H1 (cell line): Measurements from ENCODE around the gene RWDD4. TPM values are rescaled to one million over a fixed set of nuclear protein-coding genes. Genes with fewer than 3 reads are reported as not detected.

Source experiments
- CTCF ChIA-PET: fragments of 300-600 bp; sonication (Branson Sonifier 250); formaldehyde crosslinking; loops from one replicate; lab custom pipeline; 2021; ENCODE audit not compliant: partially characterized antibody; lab: Charles Lee
- POLR2A ChIA-PET: fragments of 300-600 bp; sonication (Branson Sonifier 250); formaldehyde crosslinking; loops from one replicate; lab custom pipeline; 2021; ENCODE audit warnings: inconsistent platforms; ENCODE audit not compliant: partially characterized antibody; lab: Charles Lee
- DNase-seq, 2 experiments: peaks; one replicate each; pipeline versions ENCODE4 v3.0.0 to v3.0.0-alpha.2; 2010 to 2022; ENCODE audit warnings: low spot score in 2 of 2, low read depth in 1 of 2, mixed read lengths in 1 of 2
- FAIRE-seq: peaks from 2 replicates; lab custom pipeline; 2011; peaks lifted over from hg19 to GRCh38; lab: Jason Lieb, UNC
- H2AFZ ChIP-seq: 2 replicates; pipeline ENCODE4 v1.8.1; 2012; ENCODE audit warnings: low read length, inconsistent platforms
- H2AK5ac ChIP-seq: 2 replicates; pipeline ENCODE4 v1.6.1; 2013; ENCODE audit warnings: low read depth, low read length
- H2BK120ac ChIP-seq: replicated peaks from 2 replicates; pipeline ENCODE3; 2013; ENCODE audit warnings: low read depth, low read length, inconsistent platforms
- H2BK12ac ChIP-seq: 2 replicates; pipeline ENCODE4 v1.6.1; 2013; ENCODE audit warnings: low read depth, low read length
- H2BK15ac ChIP-seq: 2 replicates; pipeline ENCODE4 v1.6.1; 2013; ENCODE audit warnings: low read length
- H2BK20ac ChIP-seq: 2 replicates; pipeline ENCODE4 v1.6.1; 2013; ENCODE audit warnings: low read length
- H2BK5ac ChIP-seq: 2 replicates; pipeline ENCODE4 v1.6.1; 2013; ENCODE audit warnings: low read depth, low read length
- H3K14ac ChIP-seq: 2 replicates; pipeline ENCODE4 v1.6.1; 2013; ENCODE audit warnings: inconsistent platforms; ENCODE audit not compliant: insufficient read length
- H3K18ac ChIP-seq: 2 replicates; pipeline ENCODE4 v1.6.1; 2013; ENCODE audit warnings: low read length; ENCODE audit errors: extremely low read depth
- H3K23ac ChIP-seq: 2 replicates; pipeline ENCODE4 v1.6.1; 2013; ENCODE audit warnings: inconsistent platforms; ENCODE audit not compliant: insufficient read length
- H3K23me2 ChIP-seq: 2 replicates; pipeline ENCODE4 v1.6.1; 2013; ENCODE audit warnings: low read depth, low read length
- H3K27ac ChIP-seq: 2 replicates; pipeline ENCODE4 v1.6.1; 2011; ENCODE audit warnings: low read depth, low read length, inconsistent platforms
- H3K27me3 ChIP-seq, 4 experiments: replicated peaks in 1 of 4; 1 replicate in 1 of 4; 2 replicates in 3 of 4; pipeline versions ENCODE4 v1.6.1 to v1.8.1; 2011 to 2013; ENCODE audit warnings: low read length in 3 of 4, mild to moderate bottlenecking in 3 of 4, inconsistent platforms in 2 of 4, mixed read lengths in 2 of 4, moderate library complexity in 1 of 4; ENCODE audit not compliant: control insufficient read depth in 3 of 4, insufficient read depth in 3 of 4; ENCODE audit errors: extremely low read depth in 1 of 4
- H3K36me3 ChIP-seq, 4 experiments: 2 replicates each; pipeline versions ENCODE4 v1.6.1 to v1.8.1; 2011 to 2013; ENCODE audit warnings: mild to moderate bottlenecking in 4 of 4, low read length in 3 of 4, moderate library complexity in 2 of 4, control low read depth in 1 of 4, inconsistent platforms in 1 of 4; ENCODE audit not compliant: insufficient read depth in 4 of 4, control insufficient read depth in 2 of 4
- H3K4ac ChIP-seq: replicated peaks from 2 replicates; pipeline ENCODE3; 2013; ENCODE audit warnings: low read length, low read depth, mixed read lengths, inconsistent platforms; ENCODE audit not compliant: insufficient read length
- H3K4me1 ChIP-seq, 4 experiments: replicated peaks in 1 of 4; 1 replicate in 1 of 4; 2 replicates in 3 of 4; pipeline versions ENCODE4 v1.6.1 to v1.8.1; 2011 to 2013; ENCODE audit warnings: low read length in 3 of 4, inconsistent platforms in 2 of 4, mixed read lengths in 1 of 4; ENCODE audit not compliant: insufficient read depth in 4 of 4, control insufficient read depth in 3 of 4
- H3K4me2 ChIP-seq, 2 experiments: 2 replicates each; pipeline versions ENCODE4 v1.6.1 to v1.8.1; 2011 to 2013; ENCODE audit warnings: low read depth in 2 of 2, low read length in 2 of 2, control low read depth in 1 of 2, inconsistent platforms in 1 of 2, mild to moderate bottlenecking in 1 of 2; ENCODE audit not compliant: insufficient read depth in 1 of 2
- H3K4me3 ChIP-seq, 4 experiments: fragments of 200-600, 300-600 bp in 1 of 4; sonication (generic), shearing (Covaris generic), sonication (Bioruptor Twin) in 1 of 4; 2 replicates each; pipeline versions ENCODE4 v1.5.1 to v1.8.1; 2011 to 2016; ENCODE audit warnings: low read length in 4 of 4, low read depth in 3 of 4, control low read depth in 2 of 4, inconsistent platforms in 2 of 4, mild to moderate bottlenecking in 2 of 4, mixed read lengths in 1 of 4, moderate library complexity in 1 of 4; ENCODE audit not compliant: insufficient read depth in 2 of 4; ENCODE audit errors: extremely low read depth in 1 of 4
- H3K56ac ChIP-seq: replicated peaks from 2 replicates; pipeline ENCODE3; 2013; ENCODE audit warnings: low read depth, mild to moderate bottlenecking, mixed read lengths, low read length, inconsistent platforms; ENCODE audit not compliant: insufficient read length
- H3K79me1 ChIP-seq: 2 replicates; pipeline ENCODE4 v1.6.1; 2013; ENCODE audit warnings: low read depth, low read length, control low read depth
- H3K79me2 ChIP-seq, 2 experiments: 2 replicates each; pipeline versions ENCODE4 v1.6.1 to v1.8.1; 2012 to 2013; ENCODE audit warnings: low read length in 2 of 2, mild to moderate bottlenecking in 2 of 2, inconsistent platforms in 1 of 2; ENCODE audit not compliant: insufficient read depth in 2 of 2, control insufficient read depth in 1 of 2
- H3K9ac ChIP-seq, 4 experiments: replicated peaks in 1 of 4; 1 replicate in 1 of 4; 2 replicates in 3 of 4; pipeline versions ENCODE4 v1.6.1 to v1.8.1; 2011 to 2013; ENCODE audit warnings: low read depth in 3 of 4, low read length in 3 of 4, control low read depth in 2 of 4, mild to moderate bottlenecking in 2 of 4, moderate library complexity in 2 of 4, inconsistent platforms in 1 of 4; ENCODE audit errors: extremely low read depth in 1 of 4
- H3K9me3 ChIP-seq, 2 experiments: 2 replicates each; pipeline versions ENCODE4 v1.6.1 to v1.8.1; 2012 to 2013; ENCODE audit warnings: mild to moderate bottlenecking in 2 of 2, moderate library complexity in 2 of 2, control low read depth in 1 of 2, inconsistent platforms in 1 of 2, low read depth in 1 of 2, low read length in 1 of 2, mixed read lengths in 1 of 2; ENCODE audit not compliant: insufficient read depth in 2 of 2
- H4K20me1 ChIP-seq, 2 experiments: replicated peaks in 1 of 2; 2 replicates each; pipeline versions ENCODE3 to v1.8.1; 2011 to 2013; ENCODE audit warnings: inconsistent platforms in 2 of 2, low read length in 2 of 2, mild to moderate bottlenecking in 1 of 2; ENCODE audit not compliant: insufficient read depth in 2 of 2, control insufficient read depth in 1 of 2
- H4K5ac ChIP-seq: 2 replicates; pipeline ENCODE4 v1.6.1; 2013; ENCODE audit warnings: low read length, low read depth, mixed read lengths, inconsistent platforms; ENCODE audit not compliant: insufficient read length
- H4K8ac ChIP-seq: 2 replicates; pipeline ENCODE4 v1.8.0; 2013; ENCODE audit warnings: mild to moderate bottlenecking, moderate library complexity, low read length, inconsistent platforms; ENCODE audit not compliant: insufficient read depth; ENCODE audit errors: extremely low read depth
- H4K91ac ChIP-seq: replicated peaks from 2 replicates; pipeline ENCODE3; 2013; ENCODE audit warnings: low read length, mixed read lengths, inconsistent platforms; ENCODE audit not compliant: insufficient read length
- ASH2L ChIP-seq: fragments of 200-600, 300-600 bp; sonication (generic); IDR thresholded peaks from one replicate; pipeline ENCODE4 v1.7.1; 2017; ENCODE audit warnings: low read length
- CTBP2 ChIP-seq: IDR thresholded peaks from 2 replicates; pipeline ENCODE4 v1.7.0; 2011; ENCODE audit warnings: borderline replicate concordance, mild to moderate bottlenecking, moderate library complexity, mixed read lengths, low read length; ENCODE audit not compliant: insufficient read depth, insufficient read length
- HDAC6 ChIP-seq: IDR thresholded peaks from one replicate; pipeline ENCODE4 v1.7.1; 2012; ENCODE audit warnings: low read depth, mild to moderate bottlenecking, inconsistent platforms, low read length, moderate library complexity
- RBBP5 ChIP-seq: IDR thresholded peaks from 2 replicates; pipeline ENCODE4 v1.7.1; 2012; ENCODE audit warnings: low read depth, mild to moderate bottlenecking, inconsistent platforms, low read length, moderate library complexity, borderline replicate concordance
- RNF2 ChIP-seq: fragments of 200-900, 300-1000 bp; sonication (generic); IDR thresholded peaks from 2 replicates; pipeline ENCODE4 v1.7.1; 2016; ENCODE audit warnings: borderline replicate concordance, low read depth, mild to moderate bottlenecking, antibody characterized with exemption, low read length; ENCODE audit not compliant: poor library complexity, severe bottlenecking; ENCODE audit errors: missing control alignments
- USF2 ChIP-seq: IDR thresholded peaks from 2 replicates; pipeline ENCODE4 v1.6.1; 2011; ENCODE audit warnings: low read length, improper control_type of control experiment
- ZNF274 ChIP-seq: IDR thresholded peaks from 2 replicates; pipeline ENCODE4 v1.7.0; 2012; ENCODE audit warnings: low read length, borderline replicate concordance; ENCODE audit errors: extremely low read depth
- WGBS, 2 experiments: shearing (Covaris generic) in 1 of 2; methylation state at CpG; one replicate each; pipeline versions ENCODE4 v1.1.6 to v1.1.7; 2013 to 2015; ENCODE audit warnings: low lambda C conversion rate in 2 of 2, mixed read lengths in 2 of 2, inconsistent platforms in 1 of 2, low coverage in 1 of 2, missing lambda C conversion rate in 1 of 2; ENCODE audit not compliant: insufficient replicate concordance in 2 of 2, insufficient coverage in 1 of 2, insufficient read length in 1 of 2; ENCODE audit errors: extremely low coverage in 1 of 2, missing lambda C conversion rate in 1 of 2; 5-methylcytosine and 5-hydroxymethylcytosine counted together
- polyA plus RNA-seq, 7 experiments: library from polyadenylated mRNA; depleted of rRNA in 3 of 7; stranded (reverse) in 5 of 7; unstranded in 2 of 7; fragments of >200 nt in 5 of 7; fragments of 200-250 nt in 2 of 7; gene quantifications; 1 replicate in 5 of 7; 2 replicates in 1 of 7; 4 replicates in 1 of 7; pipeline versions ENCODE4 v1.2.1 to v1.2.3, GENCODE V29; 2011 to 2013; ENCODE audit warnings: missing spikeins in 2 of 7, mixed read lengths in 2 of 7
- total RNA-seq: library from RNA; stranded (reverse); fragmentation: NEBNext Ultra II Directional; extraction: Animal tissue kit (Norgen Biotek cat#: 25700); gene quantifications from 2 replicates; pipeline ENCODE4 v1.2.1, GENCODE V29; 2021
- TF ChIP-seq, protein P1 (sequence below): IDR thresholded peaks from 2 replicates; pipeline ENCODE4 v1.6.1; 2012; ENCODE audit warnings: inconsistent platforms

Gene RWDD4
- total and polyA plus RNA-seq, 2 of the 8 experiments (the other 6 are each of a cell fraction or from before 2014, with no cell fraction given), result 5.4 to 18.9 TPM

DNA sequence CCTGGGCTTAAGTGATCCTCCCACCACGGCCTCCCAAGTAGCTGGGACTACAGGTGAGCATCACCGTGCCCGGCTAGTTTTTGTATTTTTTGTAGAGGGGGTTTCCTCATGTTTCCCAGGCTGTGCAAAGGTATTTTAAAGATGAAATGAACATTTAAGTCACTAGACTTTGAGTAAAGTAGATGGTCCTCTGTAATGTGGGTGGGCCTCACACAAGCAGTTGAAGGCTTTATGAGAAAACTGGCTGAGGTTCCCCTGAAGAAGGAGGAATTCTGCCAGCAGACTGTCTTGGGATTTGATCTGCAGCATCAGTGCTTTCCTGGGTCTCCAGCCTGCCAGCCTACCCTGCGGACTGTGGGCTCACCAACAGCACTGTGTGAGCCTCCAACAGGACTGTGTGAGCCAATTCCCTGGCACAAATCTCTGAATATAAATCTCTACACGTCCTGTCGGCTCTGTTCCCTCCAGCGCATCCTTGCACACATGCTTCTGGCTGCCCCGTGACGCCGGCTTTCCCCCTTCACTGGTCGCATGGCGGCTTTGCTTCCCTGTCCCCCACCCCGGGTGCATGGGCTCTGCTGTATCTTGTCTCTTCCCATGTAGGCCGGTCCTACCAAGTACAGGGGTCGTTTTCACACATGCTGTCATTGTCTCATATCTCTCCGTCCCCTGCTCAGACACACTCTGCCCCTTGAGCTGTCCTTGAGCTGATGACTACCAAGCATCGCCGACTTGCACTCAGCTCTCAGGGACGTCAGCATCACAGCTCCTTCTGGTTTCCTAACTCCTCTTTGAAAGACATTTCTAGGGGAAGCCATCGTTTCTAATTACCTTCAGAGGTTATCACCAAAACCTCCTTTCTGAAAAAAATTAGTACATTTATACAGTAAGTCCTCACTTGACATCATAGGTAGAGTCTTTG lies 46.4 kb downstream of the RWDD4 start:
- Histone ChIP-seq H3K9ac (no peak overlapping the region), H4K8ac (no peak overlapping the region), H3K18ac (no peak overlapping the region), H3K4me2 (no peak overlapping the region), H3K56ac (no peak overlapping the region), H2BK5ac (no peak overlapping the region), H3K4me1 (no peaks in the 10 kb centered on the region), H3K23me2 (no peaks in the 10 kb centered on the region; the same call in 1 of the 2 replicates), H2BK20ac (no peak overlapping the region), H3K79me1 (no peaks in the 10 kb centered on the region), H4K20me1 (no peaks in the 10 kb centered on the region), H2AK5ac (no peak overlapping the region), H3K79me2 (no peaks in the 10 kb centered on the region), H3K27me3 (no peaks in the 10 kb centered on the region), H4K5ac (no peak overlapping the region), H2BK12ac (no peak overlapping the region), H3K14ac (no peak overlapping the region), H2BK15ac (no peak overlapping the region), H3K27ac (no peak overlapping the region), H2AFZ (no peak overlapping the region), H3K36me3 (no peaks in the 10 kb centered on the region), H4K91ac (no peak overlapping the region), H3K23ac (no peak overlapping the region), H3K9me3 (no peaks in the 10 kb centered on the region), H2BK120ac (no peak overlapping the region), H3K4me3 (no peak overlapping the region), H3K4ac (no peak overlapping the region)
- no peak for FAIRE-seq
- ChIA-PET POLR2A (interaction anchor here (0.6 to 0.7 kb wide), 2 partner anchors 9 to 10 kb away, joined by 3 to 4 read pairs; no protein-coding TSS in a partner anchor), CTCF (interaction anchor here (0.9 to 2.8 kb wide), 6 partner anchors 10 to 106 kb away, joined by 3 to 10 read pairs (median 5); no protein-coding TSS in a partner anchor)
- WGBS, 2 experiments, result 87% methylated on average over 20 of the region's 20 CpGs; no CpG with 5 or more reads in 1 of the 2 experiments
- no peak for DNase-seq
- TF ChIP-seq ASH2L (no peak), RNF2 (no peak), RBBP5 (no peak), USF2 (no peak), HDAC6 (no peak), CTBP2 (no peak), ZNF274 (no peak)
- TF ChIP-seq, protein P1, sequence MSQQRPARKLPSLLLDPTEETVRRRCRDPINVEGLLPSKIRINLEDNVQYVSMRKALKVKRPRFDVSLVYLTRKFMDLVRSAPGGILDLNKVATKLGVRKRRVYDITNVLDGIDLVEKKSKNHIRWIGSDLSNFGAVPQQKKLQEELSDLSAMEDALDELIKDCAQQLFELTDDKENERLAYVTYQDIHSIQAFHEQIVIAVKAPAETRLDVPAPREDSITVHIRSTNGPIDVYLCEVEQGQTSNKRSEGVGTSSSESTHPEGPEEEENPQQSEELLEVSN, result no peak
